ENCODE results near the gene DMBT1.

Gene DMBT1

GRCh38 chr10:122659651-122660050 is 99.1 kb downstream of the DMBT1 start:
- H3K18ac ChIP-seq (ENCODE audit: low read length): no peak overlapping the region
- DNase-seq (ENCODE audit: low spot score): no peak
- H3K14ac ChIP-seq (ENCODE audit: low read length): no peak overlapping the region
- H3K4me2 ChIP-seq (ENCODE audit: insufficient read depth, low read length, poor library complexity, severe bottlenecking): no peak overlapping the region
- no peaks in the 10 kb centered on the region for H3K9me3 ChIP-seq (replicated peaks in 1 of 2; ENCODE audit: control insufficient read depth in 2 of 2, insufficient read depth in 1 of 2, low read depth in 1 of 2, low read length in 2 of 2)
- no peak overlapping the region for H4K91ac ChIP-seq (ENCODE audit: low read depth, low read length, poor library complexity)
- no peaks in the 10 kb centered on the region for H3K36me3 ChIP-seq (replicated peaks in 1 of 2; ENCODE audit: control insufficient read depth in 2 of 2, insufficient read depth in 2 of 2, low read length in 2 of 2)
- H2BK12ac ChIP-seq (ENCODE audit: low read length): no peak overlapping the region
- H2AFZ ChIP-seq (ENCODE audit: low read length): no peak overlapping the region
- no peak overlapping the region for H2BK120ac ChIP-seq (ENCODE audit: low read depth, low read length)
- no peak overlapping the region for H2BK15ac ChIP-seq (ENCODE audit: low read length)
- no peaks in the 10 kb centered on the region for H3K4me1 ChIP-seq (ENCODE audit: control insufficient read depth in 2 of 2, insufficient read depth in 1 of 2, low read depth in 1 of 2, low read length in 2 of 2)
- H2AK5ac ChIP-seq (ENCODE audit: low read depth, low read length): no peak overlapping the region
- H3K79me1 ChIP-seq (ENCODE audit: low read depth, low read length): no peaks in the 10 kb centered on the region
- no peak overlapping the region for H2BK5ac ChIP-seq (ENCODE audit: low read length)
- no peak overlapping the region for H3K4ac ChIP-seq (ENCODE audit: low read length)
- no peak overlapping the region for H3K23ac ChIP-seq (ENCODE audit: low read depth, low read length, poor library complexity)
- H3K27ac ChIP-seq (replicated peaks; ENCODE audit: low read length): no peak overlapping the region
- peaks cover 0 to 15% (median 0%) of the 10 kb centered on the region in 3 experiments for H3K27me3 ChIP-seq (ENCODE audit: control insufficient read depth in 3 of 3, insufficient read depth in 3 of 3, low read depth in 1 of 3, low read length in 3 of 3)
- no peak overlapping the region for H4K8ac ChIP-seq (ENCODE audit: low read depth, low read length)
- H3K9ac ChIP-seq (ENCODE audit: low read depth, low read length, poor library complexity): no peak overlapping the region
- WGBS, 2 donors (ENCODE audit: extremely low coverage in 2 of 2, insufficient read length in 2 of 2, insufficient replicate concordance in 1 of 2): no CpG with 5 or more reads among the region's 7 CpGs
- H3K4me3 ChIP-seq (ENCODE audit: low read length in 2 of 2): no peak overlapping the region

DNA sequence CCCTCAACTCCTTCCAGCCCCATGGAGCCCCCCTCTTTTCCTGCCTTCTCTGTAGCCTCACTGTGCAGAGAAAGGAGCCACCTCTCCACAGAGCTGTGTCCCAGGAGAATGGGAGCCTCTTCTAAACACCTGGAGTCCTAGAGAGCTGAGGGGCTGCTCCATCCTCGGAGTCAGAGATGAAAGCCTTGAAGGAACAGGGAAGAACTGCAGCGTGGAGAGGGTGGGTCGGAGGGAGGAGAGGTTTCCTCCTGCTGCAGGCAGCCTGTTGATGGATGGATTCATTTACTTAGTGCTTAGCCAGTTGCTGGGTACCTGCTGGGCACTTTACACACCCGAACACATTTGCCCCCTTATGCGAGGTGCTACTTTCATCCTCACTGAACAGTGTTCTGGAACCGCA is 100.1 kb downstream of the DMBT1 start:
- Histone ChIP-seq H3K4me2 (ENCODE audit: insufficient read depth, low read length, poor library complexity, severe bottlenecking) (no peak overlapping the region), H2BK15ac (ENCODE audit: low read length) (no peak overlapping the region), H2BK5ac (ENCODE audit: low read length) (no peak overlapping the region), H3K27ac (replicated peaks; ENCODE audit: low read length) (no peak overlapping the region), H2BK12ac (ENCODE audit: low read length) (no peak overlapping the region), H3K79me1 (ENCODE audit: low read depth, low read length) (no peaks in the 10 kb centered on the region), H2BK120ac (ENCODE audit: low read depth, low read length) (no peak overlapping the region), H3K4ac (ENCODE audit: low read length) (no peak overlapping the region), H3K36me3 (replicated peaks in 1 of 2; ENCODE audit: control insufficient read depth in 2 of 2, insufficient read depth in 2 of 2, low read length in 2 of 2) (no peaks in the 10 kb centered on the region), H3K9ac (ENCODE audit: low read depth, low read length, poor library complexity) (no peak overlapping the region), H3K18ac (ENCODE audit: low read length) (no peak overlapping the region), H3K4me3 (ENCODE audit: low read length in 2 of 2) (no peak overlapping the region), H2AK5ac (ENCODE audit: low read depth, low read length) (no peak overlapping the region), H3K23ac (ENCODE audit: low read depth, low read length, poor library complexity) (no peak overlapping the region), H2AFZ (ENCODE audit: low read length) (no peak overlapping the region), H3K4me1 (ENCODE audit: control insufficient read depth in 2 of 2, insufficient read depth in 1 of 2, low read depth in 1 of 2, low read length in 2 of 2) (no peaks in the 10 kb centered on the region), H4K8ac (ENCODE audit: low read depth, low read length) (no peak overlapping the region), H4K91ac (ENCODE audit: low read depth, low read length, poor library complexity) (no peak overlapping the region), H3K9me3 (replicated peaks in 1 of 2; ENCODE audit: control insufficient read depth in 2 of 2, insufficient read depth in 1 of 2, low read depth in 1 of 2, low read length in 2 of 2) (no peaks in the 10 kb centered on the region), H3K27me3 (ENCODE audit: control insufficient read depth in 3 of 3, insufficient read depth in 3 of 3, low read depth in 1 of 3, low read length in 3 of 3) (peaks cover 0 to 16% (median 0%) of the 10 kb centered on the region in 3 experiments), H3K14ac (ENCODE audit: low read length) (no peak overlapping the region)
- no CpG with 5 or more reads among the region's 6 CpGs for WGBS, 2 donors (ENCODE audit: extremely low coverage in 2 of 2, insufficient read length in 2 of 2, insufficient replicate concordance in 1 of 2)
- DNase-seq (ENCODE audit: low spot score): no peak

GRCh38 chr10:122662231-122662630 is 101.7 kb downstream of the DMBT1 start:
- Histone ChIP-seq H4K8ac (ENCODE audit: low read depth, low read length) (no peak overlapping the region), H2BK12ac (ENCODE audit: low read length) (no peak overlapping the region), H2BK15ac (ENCODE audit: low read length) (no peak overlapping the region), H2AFZ (ENCODE audit: low read length) (no peak overlapping the region), H3K4me3 (ENCODE audit: low read length in 2 of 2) (no peak overlapping the region), H3K27me3 (ENCODE audit: control insufficient read depth in 3 of 3, insufficient read depth in 3 of 3, low read depth in 1 of 3, low read length in 3 of 3) (peaks cover 0 to 18% (median 0%) of the 10 kb centered on the region in 3 experiments), H3K79me1 (ENCODE audit: low read depth, low read length) (no peaks in the 10 kb centered on the region), H3K4ac (ENCODE audit: low read length) (no peak overlapping the region), H2BK120ac (ENCODE audit: low read depth, low read length) (no peak overlapping the region), H3K14ac (ENCODE audit: low read length) (no peak overlapping the region), H3K9ac (ENCODE audit: low read depth, low read length, poor library complexity) (no peak overlapping the region), H3K4me1 (ENCODE audit: control insufficient read depth in 2 of 2, insufficient read depth in 1 of 2, low read depth in 1 of 2, low read length in 2 of 2) (no peaks in the 10 kb centered on the region), H3K4me2 (ENCODE audit: insufficient read depth, low read length, poor library complexity, severe bottlenecking) (no peak overlapping the region), H3K23ac (ENCODE audit: low read depth, low read length, poor library complexity) (no peak overlapping the region), H4K91ac (ENCODE audit: low read depth, low read length, poor library complexity) (no peak overlapping the region), H3K18ac (ENCODE audit: low read length) (no peak overlapping the region), H3K9me3 (replicated peaks in 1 of 2; ENCODE audit: control insufficient read depth in 2 of 2, insufficient read depth in 1 of 2, low read depth in 1 of 2, low read length in 2 of 2) (no peaks in the 10 kb centered on the region), H3K36me3 (replicated peaks in 1 of 2; ENCODE audit: control insufficient read depth in 2 of 2, insufficient read depth in 2 of 2, low read length in 2 of 2) (no peaks in the 10 kb centered on the region), H3K27ac (replicated peaks; ENCODE audit: low read length) (no peak overlapping the region), H2BK5ac (ENCODE audit: low read length) (no peak overlapping the region), H2AK5ac (ENCODE audit: low read depth, low read length) (no peak overlapping the region)
- no CpG with 5 or more reads among the region's 6 CpGs for WGBS, 2 donors (ENCODE audit: extremely low coverage in 2 of 2, insufficient read length in 2 of 2, insufficient replicate concordance in 1 of 2)
- no peak for DNase-seq (ENCODE audit: low spot score)

- no peak overlapping the region for H4K8ac ChIP-seq (ENCODE audit: low read depth, low read length)
- H3K4me3 ChIP-seq (ENCODE audit: low read length in 2 of 2): no peak overlapping the region
- no peak overlapping the region for H2AK5ac ChIP-seq (ENCODE audit: low read depth, low read length)
- H2AFZ ChIP-seq (ENCODE audit: low read length): no peak overlapping the region
- no peaks in the 10 kb centered on the region for H3K9me3 ChIP-seq (replicated peaks in 1 of 2; ENCODE audit: control insufficient read depth in 2 of 2, insufficient read depth in 1 of 2, low read depth in 1 of 2, low read length in 2 of 2)
- WGBS, 2 donors (ENCODE audit: extremely low coverage in 2 of 2, insufficient read length in 2 of 2, insufficient replicate concordance in 1 of 2): no CpG with 5 or more reads among the region's 5 CpGs
- no peaks in the 10 kb centered on the region for H3K4me1 ChIP-seq (ENCODE audit: control insufficient read depth in 2 of 2, insufficient read depth in 1 of 2, low read depth in 1 of 2, low read length in 2 of 2)
- no peak overlapping the region for H2BK15ac ChIP-seq (ENCODE audit: low read length)
- no peak overlapping the region for H3K27ac ChIP-seq (replicated peaks; ENCODE audit: low read length)
- H3K14ac ChIP-seq (ENCODE audit: low read length): no peak overlapping the region
- H3K9ac ChIP-seq (ENCODE audit: low read depth, low read length, poor library complexity): no peak overlapping the region
- no peak overlapping the region for H2BK120ac ChIP-seq (ENCODE audit: low read depth, low read length)
- no peak overlapping the region for H2BK5ac ChIP-seq (ENCODE audit: low read length)
- no peak for DNase-seq (ENCODE audit: low spot score)
- no peaks in the 10 kb centered on the region for H3K36me3 ChIP-seq (replicated peaks in 1 of 2; ENCODE audit: control insufficient read depth in 2 of 2, insufficient read depth in 2 of 2, low read length in 2 of 2)
- no peak overlapping the region for H3K4ac ChIP-seq (ENCODE audit: low read length)
- H3K18ac ChIP-seq (ENCODE audit: low read length): no peak overlapping the region
- no peak overlapping the region for H4K91ac ChIP-seq (ENCODE audit: low read depth, low read length, poor library complexity)
- no peak overlapping the region for H3K23ac ChIP-seq (ENCODE audit: low read depth, low read length, poor library complexity)
- H2BK12ac ChIP-seq (ENCODE audit: low read length): no peak overlapping the region
- H3K4me2 ChIP-seq (ENCODE audit: insufficient read depth, low read length, poor library complexity, severe bottlenecking): no peak overlapping the region
- no peaks in the 10 kb centered on the region for H3K79me1 ChIP-seq (ENCODE audit: low read depth, low read length)
- peaks cover 0 to 17% (median 0%) of the 10 kb centered on the region in 3 experiments for H3K27me3 ChIP-seq (ENCODE audit: control insufficient read depth in 3 of 3, insufficient read depth in 3 of 3, low read depth in 1 of 3, low read length in 3 of 3)
Measured at GRCh38 chr10:122663516-122664130, 103.1 kb downstream of the DMBT1 start.
